ENCODE data around the gene C2orf78. TPM values are rescaled to one million over a fixed set of nuclear protein-coding genes. Genes with fewer than 3 reads are reported as not detected.

Gene C2orf78
- polyA plus RNA-seq, 3 donors from 2014 or later: not detected

DNA sequence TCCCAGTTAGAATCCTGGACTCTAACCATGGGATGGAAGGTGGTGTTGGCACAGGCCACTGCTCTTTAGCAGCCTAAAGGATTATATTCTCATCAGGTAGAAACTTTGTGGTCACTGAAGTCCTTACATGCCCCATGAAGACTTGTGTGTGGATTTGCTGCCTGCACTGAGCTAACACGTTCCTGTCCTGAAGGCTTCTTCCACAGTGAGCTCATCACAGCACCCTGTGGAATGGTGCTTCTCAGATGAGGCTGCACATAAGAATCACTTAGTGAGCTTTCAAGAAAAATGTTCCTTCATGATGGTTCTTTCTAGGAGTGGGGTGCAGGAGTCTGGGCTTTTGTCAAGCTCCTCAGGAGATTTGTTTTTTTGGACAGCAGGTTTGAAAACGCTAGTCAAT lies 71.5 kb downstream of the C2orf78 start:
- H3K36me3 Mint-ChIP-seq: peaks cover 35 to 62% (median 36%) of the 10 kb centered on the region in 3 donors
- H3K27ac Mint-ChIP-seq: peak overlapping the region in 1 of 6 donors; percentile 16
- H3K27me3 Mint-ChIP-seq (ENCODE audit: low read depth in 3 of 3): peaks cover 0 to 2% (median 0%) of the 10 kb centered on the region in 3 donors
- no peaks in the 10 kb centered on the region for H3K4me1 Mint-ChIP-seq
- no peaks in the 10 kb centered on the region for H3K9me3 Mint-ChIP-seq
- H3K4me3 Mint-ChIP-seq: no peak overlapping the region
- DNase-seq: no peak

DNA sequence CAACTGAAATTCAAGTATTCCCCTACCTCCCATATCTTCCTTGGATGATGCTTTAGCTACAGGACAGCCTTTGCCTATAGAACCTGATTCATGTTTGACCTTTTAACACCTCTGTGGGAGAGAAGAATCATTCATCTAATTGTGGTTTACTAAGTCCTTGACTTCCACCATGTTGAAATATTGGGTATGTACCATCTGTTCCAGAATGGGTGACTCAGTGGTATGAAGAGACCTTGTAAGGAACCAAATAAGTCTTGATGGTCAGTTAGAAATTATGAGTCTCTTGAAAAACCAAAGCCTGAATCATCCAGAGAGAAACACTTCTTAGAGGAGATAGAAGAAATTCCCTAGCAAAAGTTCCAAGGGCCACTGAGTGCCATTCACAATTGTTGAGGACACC lies 72.2 kb downstream of the C2orf78 start:
- no peaks in the 10 kb centered on the region for H3K9me3 Mint-ChIP-seq
- H3K4me1 Mint-ChIP-seq: no peaks in the 10 kb centered on the region
- H3K36me3 Mint-ChIP-seq: peaks cover 36 to 63% (median 36%) of the 10 kb centered on the region in 3 donors
- DNase-seq: no peak
- H3K27me3 Mint-ChIP-seq (ENCODE audit: low read depth in 3 of 3): peaks cover 0 to 2% (median 0%) of the 10 kb centered on the region in 3 donors
- no peak overlapping the region for H3K27ac Mint-ChIP-seq
- no peak overlapping the region for H3K4me3 Mint-ChIP-seq

- DNase-seq: no peak
- no peaks in the 10 kb centered on the region for H3K9me3 Mint-ChIP-seq
- peaks cover 0 to 2% (median 0%) of the 10 kb centered on the region in 3 donors for H3K27me3 Mint-ChIP-seq (ENCODE audit: low read depth in 3 of 3)
- no peaks in the 10 kb centered on the region for H3K4me1 Mint-ChIP-seq
- no peak overlapping the region for H3K27ac Mint-ChIP-seq
- peaks cover 41 to 72% (median 53%) of the 10 kb centered on the region in 3 donors for H3K36me3 Mint-ChIP-seq
- H3K4me3 Mint-ChIP-seq: no peak overlapping the region
Measured at GRCh38 chr2:73859721-73860586, 76.0 kb downstream of the C2orf78 start.

GRCh38 chr2:73862987-73863386 lies 79.0 kb downstream of the C2orf78 start:
- no peaks in the 10 kb centered on the region for H3K4me1 Mint-ChIP-seq
- no peaks in the 10 kb centered on the region for H3K9me3 Mint-ChIP-seq
- H3K27me3 Mint-ChIP-seq (ENCODE audit: low read depth in 3 of 3): no peaks in the 10 kb centered on the region
- DNase-seq: no peak
- H3K27ac Mint-ChIP-seq: no peak overlapping the region
- no peak overlapping the region for H3K4me3 Mint-ChIP-seq
- peaks cover 25 to 55% (median 44%) of the 10 kb centered on the region in 3 donors for H3K36me3 Mint-ChIP-seq

Other genes with a start within 250 kb of the C2orf78 start
- not detected for gene NAT8, start 141.8 kb upstream of the C2orf78 start, polyA plus RNA-seq
- gene TPRKB, start 46.8 kb upstream of the C2orf78 start, polyA plus RNA-seq: 10 to 100 TPM; 58.5 to 70.1 (median 59.8) TPM
- gene DUSP11, start 4.1 kb upstream of the C2orf78 start, polyA plus RNA-seq: 10 to 100 TPM; 52.2 to 65.3 (median 56.0) TPM
- gene STAMBP, start 44.8 kb downstream of the C2orf78 start, polyA plus RNA-seq: 10 to 100 TPM; 46.8 to 56.4 (median 48.6) TPM
- gene ACTG2, start 108.8 kb downstream of the C2orf78 start, polyA plus RNA-seq: not detected
- gene DGUOK, start 142.7 kb downstream of the C2orf78 start, polyA plus RNA-seq: 100 to 1,000 TPM; 207 to 245 (median 223) TPM
- 1 to 10 TPM in 1 of 3 donors, under 1 TPM in 1, not detected in 1; 0.16 to 1.2 TPM for gene TET3, start 200.7 kb downstream of the C2orf78 start, polyA plus RNA-seq